Hepatocyte (in vitro differentiated cells): ENCODE measurements around the gene PARD3B.

ENCODE experiments used
- CTCF ChIP-seq: fragments of 200-600 bp; sonication (generic); IDR thresholded peaks from 2 replicates; pipeline ENCODE4 v1.5.1; 2016; ENCODE audit warnings: antibody characterized with exemption, mild to moderate bottlenecking; ENCODE audit not compliant: poor library complexity
- EZH2 ChIP-seq: fragments of 200-600 bp; sonication (generic); IDR thresholded peaks from 2 replicates; pipeline ENCODE4 v1.6.1; 2016; ENCODE audit warnings: antibody characterized with exemption, mild to moderate bottlenecking, borderline replicate concordance
- EZH2phosphoT487 ChIP-seq: fragments of 200-600 bp; sonication (generic); IDR thresholded peaks from one replicate; pipeline ENCODE4 v1.6.1; 2018; ENCODE audit warnings: antibody characterized with exemption, mild to moderate bottlenecking, low read depth, moderate library complexity; ENCODE audit not compliant: unreplicated experiment, severe bottlenecking

GRCh38 chr2:204718607-204719006, 173.3 kb downstream of the PARD3B start:
- no peak for TF ChIP-seq CTCF
- TF ChIP-seq EZH2phosphoT487 = no peak
- no peak for TF ChIP-seq EZH2
